ENCODE data around the gene DDAH1.

DDAH1 gene

DNA sequence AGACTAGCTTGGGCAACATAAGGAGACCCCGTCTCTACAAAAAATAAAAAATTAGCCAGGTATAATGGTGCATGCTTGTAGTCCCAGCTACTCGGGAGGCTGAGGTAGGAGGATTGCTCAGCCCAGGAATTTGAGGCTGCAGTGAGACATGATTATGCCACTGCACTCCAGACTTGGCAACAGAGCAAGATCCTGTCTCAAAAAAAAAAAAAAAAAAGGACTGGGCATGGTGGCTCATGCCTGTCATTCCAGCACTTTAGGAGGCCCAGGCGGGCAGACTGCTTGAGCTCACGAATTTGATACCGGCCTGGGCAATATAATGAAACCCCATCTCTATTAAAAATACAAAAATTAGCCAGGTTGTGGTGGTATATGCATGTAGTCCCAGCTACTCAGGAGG lies 141.2 kb downstream of the DDAH1 start:
- DNase-seq: no peak

DNA sequence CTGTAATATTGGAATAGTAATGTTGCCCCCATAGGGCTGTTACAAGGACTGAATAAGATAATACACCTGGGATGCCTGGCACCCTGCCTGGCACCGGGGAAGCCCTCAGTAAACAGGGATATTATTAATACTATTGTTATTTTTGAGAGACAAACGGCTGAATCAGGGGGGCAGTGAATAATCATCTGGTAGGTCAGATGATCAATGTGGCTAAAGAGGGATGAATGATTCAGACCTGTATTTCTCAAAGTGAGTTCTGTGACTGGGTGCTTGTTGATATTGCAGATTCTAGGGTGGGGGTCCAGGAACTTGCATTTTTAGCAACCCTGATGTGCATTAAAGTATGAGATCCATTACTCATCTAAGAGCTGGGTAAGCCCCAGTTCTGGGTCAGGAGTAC lies 142.3 kb downstream of the DDAH1 start:
- no peak for DNase-seq

DNA sequence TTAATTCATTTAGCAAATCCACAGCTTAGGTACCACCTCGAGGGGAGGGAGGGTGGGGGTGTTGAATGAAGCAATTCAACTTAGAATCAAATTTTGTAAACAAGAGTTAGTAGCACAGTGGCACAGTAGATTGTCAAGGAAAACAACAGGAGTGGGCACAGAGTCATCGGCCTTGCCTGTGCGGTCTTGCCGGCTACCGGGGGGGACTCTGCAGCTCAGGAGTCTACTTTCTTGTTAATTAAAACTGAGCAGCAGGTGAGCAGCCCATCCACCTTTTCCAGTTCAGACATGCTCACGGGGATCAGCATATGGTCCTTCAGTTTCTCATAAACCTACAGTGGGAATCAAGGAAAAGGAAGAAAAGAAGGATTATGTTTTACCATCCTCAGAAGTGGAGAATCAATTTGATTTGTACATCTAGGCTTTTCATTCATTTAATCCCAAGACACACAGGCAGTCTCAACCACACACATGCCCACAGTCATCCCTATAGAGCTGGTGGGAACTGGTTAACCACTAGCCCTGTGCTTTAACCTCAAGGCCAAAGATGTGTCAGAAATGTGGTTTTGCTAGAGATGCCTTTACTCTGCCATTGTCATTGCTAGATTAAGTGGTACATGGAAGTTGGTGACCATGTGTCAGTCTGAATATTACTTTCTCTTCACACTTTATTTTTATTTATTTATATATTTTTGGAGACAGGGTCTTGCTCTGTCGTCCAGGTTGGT lies 143.6 kb downstream of the DDAH1 start:
- DNase-seq: no peak

DNA sequence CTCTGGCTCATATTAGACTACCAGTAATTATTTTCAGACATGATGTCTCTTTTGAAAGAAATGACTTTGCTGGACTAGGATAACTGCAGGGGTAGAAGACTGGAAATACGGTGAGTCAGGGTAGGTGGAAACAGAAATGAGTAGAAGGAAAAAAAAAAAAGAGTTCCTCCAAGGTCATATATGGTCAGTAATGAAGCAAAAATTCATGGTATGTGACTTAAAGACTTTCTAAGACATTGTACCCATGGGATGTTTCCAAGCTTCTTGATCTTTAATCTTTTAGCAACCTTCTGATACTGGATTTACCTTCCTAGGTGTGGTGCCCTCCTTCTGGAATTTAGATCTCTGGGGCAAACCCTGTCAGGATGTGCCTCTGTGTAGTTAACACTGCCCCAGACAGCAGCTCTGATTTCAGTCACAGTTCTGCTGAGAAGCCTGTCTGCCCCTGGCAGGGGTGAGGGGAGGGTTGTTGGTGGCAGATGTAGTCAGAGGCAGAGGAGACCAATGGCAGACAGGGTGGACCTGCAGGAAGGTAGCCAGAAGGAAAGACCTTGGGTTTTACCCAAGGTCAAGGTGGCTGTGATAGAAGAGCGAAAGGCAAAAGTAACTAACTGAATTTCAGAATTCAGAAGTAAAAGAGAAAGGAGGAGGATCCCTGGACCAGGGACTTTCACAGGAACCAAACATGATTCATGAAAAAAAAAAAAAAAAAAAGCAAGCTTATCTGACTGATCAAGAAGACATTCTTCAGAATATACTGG lies 144.4 kb downstream of the DDAH1 start:
- DNase-seq: no peak

DNA sequence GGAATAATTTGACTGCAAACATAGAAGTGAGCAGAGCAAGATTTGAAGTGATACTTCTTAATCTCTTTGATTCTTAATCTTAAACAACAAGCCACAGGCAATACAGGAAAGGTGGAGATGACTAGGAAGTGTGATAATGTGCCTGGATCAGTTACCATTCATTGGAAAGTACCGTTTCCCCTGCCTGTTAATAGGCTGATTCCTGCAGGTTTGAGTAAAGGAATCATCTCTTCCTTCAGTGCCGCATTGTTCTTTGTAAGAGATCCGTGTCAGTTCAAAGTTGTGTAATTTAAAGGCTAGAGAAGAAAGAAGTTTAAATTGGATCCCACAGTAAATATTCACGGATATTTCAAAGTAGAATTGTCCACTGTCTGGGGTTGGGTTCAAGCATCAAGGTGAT lies 145.0 kb downstream of the DDAH1 start:
- DNase-seq: no peak

DNA sequence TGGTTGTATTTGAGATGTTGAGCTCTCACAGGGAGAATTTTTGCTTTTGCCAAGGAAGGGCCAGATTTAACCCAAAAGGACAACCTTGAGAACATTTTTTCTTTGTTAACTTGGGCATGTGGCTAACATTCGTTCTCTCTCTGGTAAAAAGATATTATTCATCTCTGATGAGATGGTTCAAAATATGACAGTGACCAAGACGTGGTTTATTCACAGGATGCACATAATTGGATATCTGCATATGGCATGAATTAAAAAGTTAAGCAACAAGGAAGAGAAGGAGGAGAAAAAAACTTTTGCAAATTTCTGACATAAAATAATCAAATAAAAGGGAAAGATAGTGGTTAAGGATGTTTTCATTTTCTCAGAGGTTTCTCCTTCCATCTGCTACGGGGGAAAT lies 145.5 kb downstream of the DDAH1 start:
- no peak for DNase-seq

DNA sequence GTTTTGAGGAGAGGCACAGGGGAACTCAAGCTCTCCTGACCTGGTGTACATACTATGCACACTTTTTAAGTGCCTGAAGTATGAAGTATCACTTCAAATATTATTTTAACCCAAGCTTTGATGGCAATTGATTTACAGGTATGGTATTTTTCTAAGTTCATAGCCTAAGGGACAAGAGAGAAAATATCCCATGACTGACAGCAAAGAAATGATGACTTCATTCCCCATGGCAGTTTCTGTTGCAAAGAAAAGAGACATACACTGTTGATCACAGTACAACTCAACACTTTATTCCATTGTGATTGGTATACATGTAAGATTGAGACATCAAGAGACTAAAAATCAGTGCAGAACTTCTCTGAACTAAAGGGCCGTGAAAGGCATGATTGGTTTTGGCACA lies 146.7 kb downstream of the DDAH1 start:
- no peak for DNase-seq

DNA sequence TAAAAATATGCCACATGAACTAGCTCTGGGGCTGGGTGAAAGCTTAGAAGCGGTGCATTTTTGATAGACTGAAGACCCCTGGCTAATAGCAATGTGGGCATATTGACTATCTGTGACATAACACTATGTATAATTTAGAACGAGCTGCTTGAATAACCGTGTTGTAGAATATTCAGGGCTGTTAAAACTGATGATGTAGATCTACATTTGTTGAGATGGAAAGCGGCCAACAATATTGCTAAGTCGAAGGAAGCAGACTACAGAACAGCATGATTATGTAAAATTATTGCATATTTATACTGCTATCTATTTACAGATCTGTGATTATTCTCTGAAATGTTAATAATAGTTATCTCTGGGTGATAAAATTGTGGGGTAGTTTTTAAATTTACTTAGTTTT lies 147.4 kb downstream of the DDAH1 start:
- DNase-seq: no peak

DNA sequence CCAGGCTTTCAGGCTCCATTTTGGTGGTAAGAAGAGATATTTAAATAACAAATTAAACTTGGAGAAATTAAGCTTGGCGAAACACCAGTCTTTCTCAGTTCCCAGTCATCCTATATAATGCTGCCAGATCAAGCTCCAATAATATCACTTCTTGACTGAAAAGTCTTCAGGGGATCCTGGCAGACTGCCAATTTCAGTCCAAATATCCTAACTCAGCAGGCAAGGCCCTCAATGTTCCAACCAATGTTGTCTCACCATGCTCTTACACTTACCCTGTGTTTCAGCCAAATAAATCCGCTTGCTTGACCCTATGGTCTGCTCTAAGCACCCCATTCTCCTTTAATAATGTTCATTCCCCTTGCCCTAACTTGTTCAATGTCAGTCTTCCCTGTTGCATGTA lies 148.6 kb downstream of the DDAH1 start:
- peak; percentile 38 for DNase-seq

DNA sequence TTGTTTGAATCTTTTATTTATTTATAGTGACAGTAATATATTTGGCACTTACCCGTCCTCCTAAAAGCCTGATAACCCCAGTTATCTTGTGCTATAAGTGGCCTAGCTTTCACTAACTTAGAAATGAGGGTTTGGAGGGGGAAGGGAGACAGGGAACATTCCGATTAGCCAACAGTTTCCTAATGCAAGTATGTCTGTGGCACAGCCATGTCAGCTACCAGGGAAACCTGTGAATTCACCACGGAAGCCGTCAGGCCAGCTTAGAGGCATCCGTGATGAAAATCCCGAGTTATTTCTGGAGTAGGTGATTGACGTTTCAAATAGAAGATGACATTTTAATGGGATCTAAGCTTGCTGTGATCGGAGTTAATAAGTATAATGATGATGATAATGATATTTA lies 149.2 kb downstream of the DDAH1 start:
- peak; percentile 13 for DNase-seq

DNA sequence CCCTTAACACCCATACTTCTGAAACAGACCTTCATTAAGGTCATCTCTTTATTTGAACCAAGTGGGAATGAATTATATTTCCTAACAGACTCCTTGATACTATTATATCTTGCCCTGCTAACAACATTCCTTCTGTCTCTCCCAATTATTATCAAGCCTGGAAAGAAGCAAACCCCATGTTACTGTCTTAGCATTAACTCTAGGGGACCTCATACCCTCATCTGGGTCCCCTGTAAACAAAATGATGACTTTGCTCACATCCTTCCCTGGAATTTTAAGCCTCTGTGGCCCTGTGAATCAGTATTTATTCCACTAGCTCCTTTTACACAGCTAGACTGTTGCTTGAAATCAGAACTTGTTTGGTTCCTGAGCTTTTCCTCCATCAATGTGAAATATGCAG lies 150.2 kb downstream of the DDAH1 start:
- no peak for DNase-seq

DNA sequence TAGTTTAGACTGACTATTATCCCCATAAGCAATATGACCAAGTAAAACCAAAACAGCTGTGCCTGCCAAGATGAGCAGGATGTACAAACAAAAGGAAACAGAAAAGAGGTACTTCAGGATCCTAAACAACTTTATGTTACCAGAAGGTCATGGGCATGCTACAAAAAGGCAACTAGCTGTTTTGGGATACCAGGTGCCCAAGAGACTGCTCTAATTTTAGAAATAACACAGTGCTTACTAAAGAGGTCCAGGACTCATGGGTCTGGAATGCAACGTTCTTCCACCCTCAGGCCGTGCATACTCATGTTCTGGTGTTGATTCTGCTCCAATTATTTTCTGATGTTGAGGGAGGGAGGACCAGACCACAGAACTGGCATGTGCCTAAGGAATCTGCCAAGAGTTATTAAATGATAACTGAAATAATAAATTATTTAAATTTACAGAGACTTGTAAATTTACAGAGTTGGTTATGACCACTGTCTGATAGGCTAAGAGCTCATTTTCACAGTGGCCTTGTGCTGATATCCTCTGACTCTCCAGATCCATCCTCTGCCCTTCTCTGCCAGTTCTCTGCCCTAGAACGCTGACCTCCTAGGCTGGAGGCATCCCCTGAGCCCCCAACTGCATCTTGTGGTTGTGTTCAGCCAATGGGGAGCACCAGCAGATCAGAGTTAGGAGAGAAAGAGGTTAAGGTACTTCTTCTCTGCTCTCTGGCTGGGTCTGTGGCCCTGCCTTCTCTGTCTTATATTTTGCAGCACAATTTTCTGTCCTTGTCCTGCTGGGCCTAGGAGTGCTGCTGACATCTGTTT lies 150.9 kb downstream of the DDAH1 start:
- DNase-seq: no peak

DNA sequence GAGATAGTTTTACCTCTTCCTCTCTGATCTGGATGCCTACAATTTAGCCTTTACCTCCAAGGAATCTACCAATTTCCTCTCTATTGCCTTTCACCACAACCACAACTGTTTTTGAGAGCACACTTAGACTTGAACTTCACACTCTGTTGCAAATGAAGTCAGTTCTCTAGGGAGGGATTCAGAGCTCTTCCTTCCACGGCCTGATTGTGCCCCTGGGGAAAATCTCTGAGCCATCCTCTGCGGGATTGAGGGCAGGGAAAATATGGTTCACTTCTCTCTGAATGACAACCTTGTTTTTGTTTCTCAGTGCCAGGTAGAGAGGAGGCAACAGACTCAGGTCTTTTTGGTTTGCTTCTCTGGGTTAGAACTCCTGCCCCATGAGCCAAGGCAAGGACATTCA lies 153.1 kb downstream of the DDAH1 start:
- peak; percentile 41 for DNase-seq

DNA sequence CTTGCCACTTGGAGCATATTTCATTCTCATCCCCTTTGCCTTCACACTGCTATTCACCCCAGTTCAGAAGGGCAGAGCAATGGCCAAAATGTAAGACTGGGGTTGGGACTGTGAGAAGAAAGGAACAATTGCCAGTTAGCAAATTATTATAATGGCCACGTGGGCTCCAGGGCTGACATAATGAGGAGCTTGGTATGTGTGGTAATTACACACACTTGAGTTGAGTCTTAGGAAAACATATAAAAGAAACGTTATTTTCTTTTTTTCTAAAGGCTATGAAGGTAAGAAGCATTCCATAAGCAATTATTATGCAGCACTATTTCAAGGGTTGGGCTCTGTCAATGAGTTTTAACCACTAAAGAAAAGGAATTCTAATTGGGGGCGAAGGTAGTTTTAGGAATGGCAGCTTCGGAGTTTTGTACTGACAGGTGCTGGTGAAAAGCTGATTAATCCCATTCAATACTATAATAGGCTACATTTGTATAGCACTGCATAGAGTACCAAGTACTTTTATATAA lies 156.1 kb downstream of the DDAH1 start:
- DNase-seq: peak; percentile 52

DNA sequence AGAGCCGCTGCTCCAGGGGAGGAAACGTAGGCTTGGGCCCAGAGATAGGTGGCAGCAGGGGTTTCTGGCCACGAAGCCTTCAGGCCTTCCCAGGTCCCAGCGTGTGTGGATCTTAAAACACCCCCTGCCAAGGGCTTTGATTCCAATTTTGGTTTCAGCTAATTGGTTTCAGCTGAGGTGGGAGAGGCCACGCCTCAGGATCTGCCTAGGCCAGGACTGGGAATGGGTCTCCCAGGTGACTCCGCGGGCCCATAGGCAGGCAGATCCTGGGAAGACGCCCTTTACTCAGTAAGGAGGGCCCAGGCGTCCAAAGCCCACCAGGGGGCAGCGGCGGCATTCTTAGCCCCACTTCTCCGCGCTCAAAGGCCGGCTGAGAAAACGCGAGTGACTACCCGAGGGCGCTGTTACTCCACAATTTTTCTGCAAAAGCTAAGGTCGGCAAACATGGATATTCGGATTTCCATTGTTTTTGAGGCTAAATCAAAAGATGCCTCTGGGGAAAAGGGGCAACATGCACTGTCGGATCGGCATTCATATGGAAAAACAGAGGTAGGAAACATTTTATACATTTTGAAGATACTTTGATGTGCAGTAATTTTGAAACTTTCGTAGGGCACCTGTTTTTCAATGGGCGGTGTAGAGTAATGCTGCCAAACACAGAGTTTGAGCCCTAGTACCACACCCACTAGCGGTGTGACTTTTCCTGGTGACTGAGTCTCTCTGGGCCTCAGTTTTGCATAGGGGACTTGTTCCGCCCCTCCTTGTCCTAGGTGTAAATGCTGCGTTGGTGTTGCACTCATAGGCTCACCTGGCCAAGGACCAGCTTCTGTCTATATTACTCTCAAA lies 156.7 kb downstream of the DDAH1 start:
- peak; percentile 95 for DNase-seq

DNA sequence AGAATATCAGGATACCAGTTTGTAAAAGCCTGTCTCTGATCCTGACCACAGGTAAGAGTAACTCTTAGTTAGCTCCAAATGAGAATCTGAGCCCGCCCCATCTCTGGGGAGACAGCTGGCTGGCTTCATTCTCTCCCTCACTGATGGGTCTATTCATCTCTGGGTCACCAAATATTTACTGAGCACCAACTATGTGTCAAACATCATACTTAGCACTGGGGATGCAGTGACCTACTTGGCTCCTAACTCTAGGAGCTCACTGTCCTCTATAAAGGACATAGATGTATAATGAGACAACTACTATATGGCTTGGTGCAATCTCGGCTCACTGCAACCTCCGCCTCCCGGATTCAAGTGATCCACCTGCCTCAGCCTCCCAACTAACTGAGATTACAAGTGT lies 158.7 kb downstream of the DDAH1 start:
- no peak for DNase-seq

DNA sequence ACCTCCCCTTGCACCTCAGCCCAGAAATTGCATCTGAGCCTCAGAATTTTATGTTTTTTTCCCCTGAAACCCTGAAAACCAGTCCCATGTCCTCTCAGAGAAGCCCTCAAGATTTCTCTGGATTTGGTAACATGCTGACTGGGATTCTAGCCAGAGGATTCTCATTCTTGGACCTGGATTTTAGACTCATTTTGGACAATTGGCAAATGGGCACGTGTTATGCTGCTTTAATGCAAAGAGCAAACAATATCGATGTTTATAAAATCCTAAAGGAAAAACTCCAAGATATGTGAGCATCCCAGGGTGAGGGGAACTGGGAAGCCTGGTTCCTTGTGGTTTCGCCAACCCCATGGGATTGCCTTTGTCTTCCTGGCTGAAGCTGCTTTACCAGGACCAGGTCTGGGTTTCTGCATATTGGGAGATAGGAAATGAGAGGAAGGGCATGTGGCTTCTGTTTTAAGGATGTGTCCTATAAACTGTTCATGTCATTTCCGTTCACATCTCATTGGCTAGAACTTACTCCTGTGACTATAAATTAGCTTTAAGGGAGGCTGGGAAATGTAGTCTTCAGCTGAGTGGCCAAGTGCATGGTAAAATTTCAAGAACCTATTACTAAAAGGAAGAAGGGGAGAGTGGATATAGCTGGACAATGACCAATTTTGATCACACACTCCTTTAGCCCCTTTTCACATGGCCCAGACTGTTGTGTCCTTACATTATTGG lies 161.4 kb downstream of the DDAH1 start:
- no peak for DNase-seq

DNA sequence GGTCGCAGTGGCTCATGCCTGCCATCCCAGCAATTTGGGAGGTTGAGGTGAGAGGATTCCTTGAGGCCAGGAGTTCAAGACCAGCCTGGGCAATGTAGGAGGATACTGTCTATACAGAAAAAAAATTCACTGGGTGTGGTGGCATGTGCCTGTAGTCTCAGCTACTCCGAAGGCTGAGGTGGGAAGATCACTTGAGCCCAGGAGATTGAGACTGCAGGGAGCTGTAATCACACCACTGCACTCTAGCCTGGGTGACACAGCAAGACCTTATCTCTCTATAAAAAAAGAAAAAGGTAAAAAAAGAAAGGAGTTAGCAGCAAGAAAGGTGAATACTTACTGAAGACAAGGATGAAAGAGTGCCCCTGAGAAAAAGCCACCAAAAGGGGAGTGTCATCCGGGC lies 164.8 kb downstream of the DDAH1 start:
- DNase-seq: no peak

DNA sequence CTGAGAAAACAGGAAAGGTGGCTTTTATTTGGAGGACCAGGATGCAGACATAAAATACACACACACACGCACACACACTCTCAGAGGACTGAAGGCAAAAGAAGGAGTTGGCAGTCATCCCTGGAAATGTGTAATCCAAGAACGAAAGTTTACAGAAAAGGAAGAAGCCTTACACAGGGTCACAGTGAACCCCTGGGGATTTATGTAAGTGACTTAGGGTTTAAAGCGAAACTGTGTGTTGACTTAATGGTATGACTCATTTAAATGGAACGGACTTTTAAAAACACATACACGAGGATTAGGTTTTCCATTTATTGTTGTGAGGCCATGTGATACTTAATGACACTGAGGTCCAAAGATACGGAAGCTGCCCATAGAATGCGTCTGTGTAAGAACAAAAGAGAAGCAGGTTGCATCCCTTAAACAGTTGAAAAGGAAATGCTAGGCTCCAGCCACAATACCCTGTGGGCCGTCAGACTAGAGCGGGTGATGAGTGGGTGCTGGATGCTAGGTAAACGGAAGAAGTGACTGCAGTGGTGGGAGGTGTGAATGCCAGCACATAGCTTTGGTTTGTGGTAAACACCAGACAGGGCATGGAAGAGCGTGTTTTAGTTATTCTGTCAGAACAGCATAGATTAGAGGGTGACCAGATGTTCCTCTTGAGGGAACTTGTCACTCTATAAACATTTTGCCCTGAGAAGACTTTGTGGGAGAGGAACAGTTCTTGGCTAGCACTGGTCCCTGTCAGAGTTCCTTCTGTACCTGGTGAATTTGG lies 166.9 kb downstream of the DDAH1 start:
- peak; percentile 17 for DNase-seq

DNA sequence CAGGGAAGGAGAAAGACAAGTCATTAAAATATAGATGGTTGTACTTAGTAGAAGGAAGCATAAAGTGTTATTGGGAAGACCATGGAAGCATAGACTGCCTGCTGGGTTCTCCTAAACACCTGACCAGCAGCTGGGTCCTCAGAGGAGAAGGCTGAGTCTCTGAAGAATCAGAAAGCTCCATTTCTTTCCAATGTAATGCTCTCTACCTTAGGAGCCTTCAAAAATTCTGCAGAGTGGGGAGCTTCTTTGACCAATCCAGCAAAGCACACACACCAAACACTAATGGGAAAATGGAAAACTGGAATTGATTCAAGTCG lies 167.5 kb downstream of the DDAH1 start:
- no peak for DNase-seq

DNA sequence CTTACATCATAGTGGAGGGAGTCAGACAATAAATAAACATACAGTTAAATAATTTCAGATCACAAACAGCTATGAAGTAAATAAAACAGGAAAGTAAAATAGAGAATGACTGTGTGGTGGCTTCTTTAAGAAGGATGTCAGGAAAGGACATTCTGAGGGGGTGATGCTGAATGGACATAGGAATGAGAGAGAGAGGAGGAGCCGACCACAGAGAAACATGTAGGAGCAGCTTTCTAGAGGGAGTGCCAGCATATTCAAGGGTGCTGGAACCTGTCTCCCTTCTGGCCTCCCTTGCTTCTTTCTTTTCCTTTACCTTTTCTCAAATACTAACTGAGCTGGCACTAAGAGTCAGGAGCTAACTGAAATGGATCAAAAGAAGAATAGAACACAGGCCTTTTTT lies 168.0 kb downstream of the DDAH1 start:
- no peak for DNase-seq

Data from NCI-H82 (cell line).